Measurements from ENCODE around the gene PLCE1.
A peak's percentile ranks its signal among the peaks of the same experiment; 100 is the strongest.
"Not testable (repeated sequence)": the region's sequence is repeated elsewhere in the genome, so short reads cannot be mapped to it uniquely, and the experiment has no call there.

Gene PLCE1

DNA sequence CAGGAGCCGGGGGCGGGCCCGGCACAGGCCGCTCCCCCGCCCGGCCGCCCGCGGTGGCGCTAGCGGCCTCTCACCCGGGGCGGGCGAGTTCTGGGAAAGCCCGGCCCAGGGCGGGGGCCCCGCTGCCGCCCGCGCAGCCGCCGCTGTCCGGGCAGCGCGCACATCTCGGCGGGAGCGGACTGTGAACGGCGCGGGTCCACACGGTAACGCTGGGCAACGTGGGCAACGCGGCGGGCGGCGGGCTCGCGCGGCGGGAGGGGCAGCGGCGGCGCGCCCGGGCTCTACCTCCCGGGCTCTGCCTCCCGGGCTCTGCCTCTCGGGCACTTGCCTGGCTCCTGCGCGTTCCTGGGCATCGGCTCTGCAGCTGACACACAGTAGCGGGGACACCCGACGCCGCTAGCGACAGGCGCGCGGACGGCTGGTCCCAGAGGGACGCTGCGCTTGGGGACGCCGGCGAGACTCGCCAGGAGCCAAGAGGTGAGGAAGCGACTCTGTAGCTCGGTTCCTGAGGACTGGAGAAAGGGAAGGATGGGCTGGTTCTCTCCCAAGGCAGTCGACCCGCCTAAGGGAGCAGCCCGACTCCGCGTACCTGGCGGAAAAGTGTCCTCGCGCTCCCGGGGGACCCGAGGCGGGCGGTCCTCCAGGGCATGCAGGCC lies at the start of gene PLCE1:
Gene PLCE1, plus strand, starts transcription at position 150 of the 656 bp plus-strand sequence. CDS start 37,116 bp downstream, outside the sequence.
- Histone ChIP-seq H3K9ac (ENCODE audit: low read length) (no peak within 1 kb of the TSS), H3K36me3 (ENCODE audit: control insufficient read depth, low read depth, low read length) (no peaks in the 10 kb centered on the region), H3K27me3 (ENCODE audit: control insufficient read depth, insufficient read depth, low read length) (peaks cover 82% of the 10 kb centered on the region), H3K4me3 (ENCODE audit: low read length) (peak within 1 kb of the TSS; percentile 64), H3K4me1 (ENCODE audit: control insufficient read depth, low read depth, low read length) (no peaks in the 10 kb centered on the region), H3K27ac (ENCODE audit: low read length) (no peak within 1 kb of the TSS), H3K9me3 (ENCODE audit: control insufficient read depth, low read depth, low read length) (no peaks in the 10 kb centered on the region)

DNA sequence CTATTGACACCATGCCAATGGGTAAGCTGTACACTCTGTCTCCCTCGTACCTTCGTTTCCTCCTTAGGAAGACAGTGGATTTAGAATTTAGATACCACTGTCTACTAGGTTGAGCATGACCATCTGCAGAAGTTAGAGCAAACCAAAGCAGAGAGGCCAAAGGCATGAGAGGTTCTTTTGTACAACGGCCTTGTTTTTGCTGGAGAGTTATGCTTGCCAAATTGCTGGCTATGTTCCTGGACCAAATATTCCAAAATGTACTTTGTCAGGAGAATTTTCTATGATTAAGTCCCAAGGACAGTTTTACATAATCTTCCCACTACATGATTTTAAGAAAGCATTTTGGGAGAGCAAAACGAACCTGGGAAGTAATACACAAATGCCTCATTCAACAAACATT lies 47.9 kb upstream of the PLCE1 start:
- Histone ChIP-seq H3K9ac (ENCODE audit: low read length) (no peak overlapping the region), H3K27ac (ENCODE audit: low read length) (no peak overlapping the region), H3K4me1 (ENCODE audit: control insufficient read depth, low read depth, low read length) (no peaks in the 10 kb centered on the region)

DNA sequence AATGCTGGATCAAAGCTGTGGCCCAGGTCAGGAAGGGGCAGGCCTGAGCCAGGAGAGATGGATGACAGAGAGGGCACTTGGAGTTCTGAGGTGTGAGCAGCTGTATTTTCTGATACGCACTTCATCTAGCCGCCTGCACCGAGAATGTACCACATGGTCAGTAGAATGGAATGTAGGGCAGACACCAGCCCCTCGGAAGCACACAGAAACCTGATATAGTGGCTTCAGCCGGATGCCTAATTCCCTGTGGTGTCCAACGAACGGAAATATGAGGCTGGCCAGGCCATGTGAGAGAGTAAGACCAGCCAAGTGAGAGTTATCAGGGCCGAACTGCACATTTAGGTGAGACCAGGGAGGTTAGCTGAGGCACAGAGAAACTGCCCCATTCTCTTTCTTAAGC lies 46.7 kb upstream of the PLCE1 start:
- Histone ChIP-seq H3K4me1 (ENCODE audit: control insufficient read depth, low read depth, low read length) (no peaks in the 10 kb centered on the region), H3K36me3 (ENCODE audit: control insufficient read depth, low read depth, low read length) (no peaks in the 10 kb centered on the region), H3K9ac (ENCODE audit: low read length) (no peak overlapping the region), H3K9me3 (ENCODE audit: control insufficient read depth, low read depth, low read length) (no peaks in the 10 kb centered on the region), H3K27me3 (ENCODE audit: control insufficient read depth, insufficient read depth, low read length) (no peaks in the 10 kb centered on the region), H3K27ac (ENCODE audit: low read length) (no peak overlapping the region), H3K4me3 (ENCODE audit: low read length) (no peak overlapping the region)

More for the DNA sequence above, 47.9 kb upstream of the PLCE1 start:
- Histone ChIP-seq H3K36me3 (ENCODE audit: control insufficient read depth, low read depth, low read length) (no peaks in the 10 kb centered on the region), H3K4me3 (ENCODE audit: low read length) (no peak overlapping the region), H3K9me3 (ENCODE audit: control insufficient read depth, low read depth, low read length) (no peaks in the 10 kb centered on the region), H3K27me3 (ENCODE audit: control insufficient read depth, insufficient read depth, low read length) (no peaks in the 10 kb centered on the region)

DNA sequence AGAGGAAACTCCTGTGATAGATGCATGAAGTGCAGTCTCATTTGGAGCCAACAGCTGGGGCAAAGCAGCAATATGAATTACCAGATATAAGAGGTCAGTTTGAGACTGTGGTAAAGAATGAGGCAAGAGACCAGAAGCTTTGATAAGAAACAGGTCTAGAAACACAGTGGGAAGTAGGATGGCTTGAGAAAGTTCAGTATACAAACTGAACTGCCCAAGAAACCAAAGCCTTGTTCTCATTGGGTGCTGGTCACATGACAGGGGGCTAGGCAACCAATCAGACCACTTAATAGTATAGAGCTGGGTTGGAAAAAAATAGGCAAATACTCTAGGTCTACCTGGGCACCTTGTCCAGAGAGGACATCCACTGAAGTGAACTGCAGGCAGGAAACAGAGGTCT lies 46.2 kb upstream of the PLCE1 start:
- Histone ChIP-seq H3K27me3 (ENCODE audit: control insufficient read depth, insufficient read depth, low read length) (no peaks in the 10 kb centered on the region), H3K9ac (ENCODE audit: low read length) (no peak overlapping the region), H3K4me1 (ENCODE audit: control insufficient read depth, low read depth, low read length) (no peaks in the 10 kb centered on the region), H3K36me3 (ENCODE audit: control insufficient read depth, low read depth, low read length) (no peaks in the 10 kb centered on the region), H3K4me3 (ENCODE audit: low read length) (no peak overlapping the region), H3K9me3 (ENCODE audit: control insufficient read depth, low read depth, low read length) (no peaks in the 10 kb centered on the region), H3K27ac (ENCODE audit: low read length) (no peak overlapping the region)

DNA sequence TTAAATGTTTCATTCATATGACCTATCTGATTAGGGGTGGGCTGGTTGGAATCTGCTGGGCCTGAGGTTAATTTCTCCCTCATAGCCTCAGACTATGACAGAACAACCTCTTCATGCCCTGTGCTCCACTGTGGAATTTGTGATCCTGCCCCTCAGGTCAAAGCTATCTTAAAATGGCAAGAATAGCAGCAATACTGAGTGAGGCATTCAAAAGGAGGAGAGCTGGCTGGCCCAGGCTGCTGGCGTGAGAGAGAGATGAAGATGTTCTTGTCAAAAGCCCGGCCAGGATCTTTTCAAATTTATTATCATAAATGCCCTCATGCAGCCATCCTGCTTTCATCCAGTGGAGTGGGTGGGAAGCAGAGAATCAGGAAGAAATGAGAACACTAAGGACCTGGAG lies 41.8 kb upstream of the PLCE1 start:
- H3K4me1 ChIP-seq (ENCODE audit: control insufficient read depth, low read depth, low read length): no peaks in the 10 kb centered on the region

DNA sequence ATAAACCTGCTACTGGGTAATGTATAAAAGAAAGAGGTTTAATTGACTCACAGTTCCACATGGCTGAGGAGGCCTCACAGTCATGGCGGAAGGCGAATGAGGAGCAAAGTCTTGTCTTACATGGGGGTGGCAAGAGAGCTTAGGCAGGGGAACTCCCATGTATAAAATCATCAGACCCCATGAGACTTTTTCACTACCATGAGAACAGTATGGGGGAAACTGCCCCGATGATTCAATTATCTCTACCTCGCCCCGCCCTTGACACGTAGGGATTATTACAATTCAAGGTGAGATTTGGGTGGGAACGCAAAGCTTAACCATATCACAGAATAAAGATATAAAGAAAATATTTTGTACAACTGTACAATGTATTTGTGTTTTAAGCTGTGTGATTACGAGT lies 39.4 kb upstream of the PLCE1 start:
- H3K27ac ChIP-seq (ENCODE audit: low read length): no peak overlapping the region
- H3K9ac ChIP-seq (ENCODE audit: low read length): no peak overlapping the region
- no peak overlapping the region for H3K4me3 ChIP-seq (ENCODE audit: low read length)
- no peaks in the 10 kb centered on the region for H3K27me3 ChIP-seq (ENCODE audit: control insufficient read depth, insufficient read depth, low read length)
- no peaks in the 10 kb centered on the region for H3K36me3 ChIP-seq (ENCODE audit: control insufficient read depth, low read depth, low read length)
- H3K4me1 ChIP-seq (ENCODE audit: control insufficient read depth, low read depth, low read length): no peaks in the 10 kb centered on the region
- H3K9me3 ChIP-seq (ENCODE audit: control insufficient read depth, low read depth, low read length): no peaks in the 10 kb centered on the region

More for the DNA sequence above, 41.8 kb upstream of the PLCE1 start:
- H3K27me3 ChIP-seq (ENCODE audit: control insufficient read depth, insufficient read depth, low read length): no peaks in the 10 kb centered on the region
- H3K27ac ChIP-seq (ENCODE audit: low read length): no peak overlapping the region
- H3K9ac ChIP-seq (ENCODE audit: low read length): no peak overlapping the region
- no peak overlapping the region for H3K4me3 ChIP-seq (ENCODE audit: low read length)
- H3K36me3 ChIP-seq (ENCODE audit: control insufficient read depth, low read depth, low read length): no peaks in the 10 kb centered on the region
- no peaks in the 10 kb centered on the region for H3K9me3 ChIP-seq (ENCODE audit: control insufficient read depth, low read depth, low read length)

DNA sequence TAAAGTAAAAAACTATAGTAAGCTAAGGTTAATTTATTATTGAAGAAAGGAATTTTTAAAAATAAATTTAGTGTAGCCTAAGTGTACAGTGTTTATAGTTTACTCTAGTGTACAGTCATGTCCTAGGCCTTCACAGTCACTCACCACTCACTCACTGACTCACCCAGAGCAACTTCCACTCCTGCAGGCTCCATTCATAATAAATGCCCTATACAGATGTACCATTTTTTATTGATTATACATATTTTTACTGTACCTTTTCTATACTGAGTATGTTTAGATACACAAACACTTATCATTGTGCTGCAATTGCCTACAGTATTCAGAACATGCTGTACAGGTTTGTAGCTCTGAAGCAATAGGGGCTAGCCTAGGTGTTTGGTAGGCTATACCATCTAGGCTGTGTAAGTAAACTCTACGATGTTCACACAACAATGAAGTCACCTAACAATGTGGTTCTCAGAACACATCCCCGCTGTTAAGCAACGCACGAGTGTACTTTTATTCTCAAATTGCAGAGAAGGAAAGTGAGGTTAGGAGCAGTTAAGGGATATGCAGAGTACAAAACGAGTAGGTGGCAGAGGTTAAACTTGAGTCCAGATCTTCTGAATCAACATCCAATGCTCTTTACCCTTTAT lies 38.9 kb upstream of the PLCE1 start:
- Histone ChIP-seq H3K27ac (ENCODE audit: low read length) (no peak overlapping the region), H3K4me1 (ENCODE audit: control insufficient read depth, low read depth, low read length) (no peaks in the 10 kb centered on the region), H3K9ac (ENCODE audit: low read length) (no peak overlapping the region), H3K4me3 (ENCODE audit: low read length) (no peak overlapping the region), H3K27me3 (ENCODE audit: control insufficient read depth, insufficient read depth, low read length) (no peaks in the 10 kb centered on the region), H3K9me3 (ENCODE audit: control insufficient read depth, low read depth, low read length) (no peaks in the 10 kb centered on the region), H3K36me3 (ENCODE audit: control insufficient read depth, low read depth, low read length) (no peaks in the 10 kb centered on the region)

DNA sequence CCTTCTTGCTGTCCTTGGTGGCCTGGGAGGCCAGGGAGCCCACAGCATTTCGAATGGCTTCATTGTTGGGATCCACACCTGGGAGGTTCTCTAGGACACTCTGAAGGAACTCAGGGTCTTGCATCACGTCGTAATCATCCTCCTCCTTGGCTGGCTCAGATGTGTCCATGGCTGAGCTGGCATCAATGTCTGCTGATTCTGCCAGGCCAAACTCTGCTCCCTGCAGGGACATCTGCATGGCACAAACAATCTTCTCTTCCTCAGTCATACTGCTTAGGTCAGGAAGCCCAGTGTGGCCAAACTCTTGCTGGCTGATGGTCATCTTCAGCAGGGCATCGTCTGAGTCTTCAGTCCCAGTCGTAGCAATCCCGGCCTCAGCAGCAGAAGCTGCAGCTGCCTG lies 34.9 kb upstream of the PLCE1 start:
- Histone ChIP-seq H3K9ac (ENCODE audit: low read length) (no peak overlapping the region), H3K36me3 (ENCODE audit: control insufficient read depth, low read depth, low read length) (no peaks in the 10 kb centered on the region), H3K4me3 (ENCODE audit: low read length) (no peak overlapping the region), H3K27ac (ENCODE audit: low read length) (no peak overlapping the region), H3K9me3 (ENCODE audit: control insufficient read depth, low read depth, low read length) (no peaks in the 10 kb centered on the region), H3K4me1 (ENCODE audit: control insufficient read depth, low read depth, low read length) (no peaks in the 10 kb centered on the region), H3K27me3 (ENCODE audit: control insufficient read depth, insufficient read depth, low read length) (no peaks in the 10 kb centered on the region)

DNA sequence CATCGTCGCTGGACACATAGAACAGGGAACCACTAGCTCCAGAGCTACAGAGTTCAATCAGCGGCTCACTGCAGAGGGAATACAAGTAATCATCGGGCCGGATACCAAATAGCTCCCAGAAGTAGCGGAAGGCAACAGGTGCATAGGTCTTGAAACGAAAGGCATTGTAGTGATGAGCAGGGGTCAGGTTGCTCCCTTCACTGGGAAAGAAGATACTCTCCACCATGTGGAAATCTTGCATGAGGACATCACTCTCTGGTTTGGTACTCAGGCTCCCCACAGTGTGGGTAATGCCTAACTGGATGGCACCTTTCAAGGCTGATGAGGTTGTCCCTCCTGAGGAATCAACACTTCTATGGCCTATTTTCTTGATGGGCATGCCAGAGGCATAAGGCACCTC lies 32.7 kb upstream of the PLCE1 start:
- not testable (repeated sequence) for H3K27me3 ChIP-seq (ENCODE audit: control insufficient read depth, insufficient read depth, low read length); H3K27ac ChIP-seq (ENCODE audit: low read length); H3K9ac ChIP-seq (ENCODE audit: low read length); H3K4me3 ChIP-seq (ENCODE audit: low read length); H3K36me3 ChIP-seq (ENCODE audit: control insufficient read depth, low read depth, low read length); H3K9me3 ChIP-seq (ENCODE audit: control insufficient read depth, low read depth, low read length); H3K4me1 ChIP-seq (ENCODE audit: control insufficient read depth, low read depth, low read length)

DNA sequence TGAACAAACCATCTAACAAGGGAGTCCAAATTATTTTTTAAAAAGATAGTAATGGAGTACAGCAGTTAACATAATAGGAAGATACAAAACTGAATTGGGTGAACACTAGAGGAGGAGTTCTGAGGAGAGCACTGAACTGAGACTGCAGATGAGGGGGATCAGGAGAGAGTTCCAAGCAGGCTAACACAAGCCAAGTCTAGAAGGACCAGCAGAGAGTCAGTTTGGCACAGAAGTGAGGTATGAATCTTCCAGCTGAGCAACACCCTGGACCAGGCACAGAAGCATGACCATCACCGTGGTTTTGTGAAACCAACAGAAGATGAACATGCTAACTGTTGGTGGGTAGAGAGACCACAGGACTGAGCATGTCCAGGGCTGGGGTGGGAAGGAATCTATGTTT lies 30.8 kb upstream of the PLCE1 start:
- Histone ChIP-seq H3K27me3 (ENCODE audit: control insufficient read depth, insufficient read depth, low read length) (no peaks in the 10 kb centered on the region), H3K9me3 (ENCODE audit: control insufficient read depth, low read depth, low read length) (no peaks in the 10 kb centered on the region), H3K4me1 (ENCODE audit: control insufficient read depth, low read depth, low read length) (no peaks in the 10 kb centered on the region), H3K9ac (ENCODE audit: low read length) (no peak overlapping the region), H3K36me3 (ENCODE audit: control insufficient read depth, low read depth, low read length) (no peaks in the 10 kb centered on the region), H3K27ac (ENCODE audit: low read length) (no peak overlapping the region), H3K4me3 (ENCODE audit: low read length) (no peak overlapping the region)

DNA sequence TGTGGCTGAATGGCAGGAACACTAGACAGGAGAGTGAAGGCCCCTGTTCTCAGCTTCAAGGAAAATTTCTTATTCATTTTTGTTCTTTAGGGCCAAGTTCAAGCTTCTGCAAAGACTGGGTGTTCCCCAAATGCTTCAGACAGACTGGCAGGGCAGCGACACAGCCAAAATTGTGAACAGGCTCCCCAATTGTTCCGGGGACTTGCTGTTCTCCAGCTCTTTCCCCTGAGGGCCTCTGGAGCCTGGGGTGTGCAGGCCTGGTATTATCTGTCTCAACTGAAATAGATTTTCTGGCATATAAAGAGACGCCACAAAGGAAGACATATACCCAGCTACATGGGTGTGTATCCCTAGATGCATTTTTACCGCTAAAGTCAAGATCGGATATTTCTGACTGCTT lies 30.3 kb upstream of the PLCE1 start:
- Histone ChIP-seq H3K9me3 (ENCODE audit: control insufficient read depth, low read depth, low read length) (no peaks in the 10 kb centered on the region), H3K27me3 (ENCODE audit: control insufficient read depth, insufficient read depth, low read length) (no peaks in the 10 kb centered on the region), H3K4me3 (ENCODE audit: low read length) (no peak overlapping the region), H3K36me3 (ENCODE audit: control insufficient read depth, low read depth, low read length) (no peaks in the 10 kb centered on the region), H3K27ac (ENCODE audit: low read length) (no peak overlapping the region), H3K9ac (ENCODE audit: low read length) (no peak overlapping the region), H3K4me1 (ENCODE audit: control insufficient read depth, low read depth, low read length) (no peaks in the 10 kb centered on the region)

DNA sequence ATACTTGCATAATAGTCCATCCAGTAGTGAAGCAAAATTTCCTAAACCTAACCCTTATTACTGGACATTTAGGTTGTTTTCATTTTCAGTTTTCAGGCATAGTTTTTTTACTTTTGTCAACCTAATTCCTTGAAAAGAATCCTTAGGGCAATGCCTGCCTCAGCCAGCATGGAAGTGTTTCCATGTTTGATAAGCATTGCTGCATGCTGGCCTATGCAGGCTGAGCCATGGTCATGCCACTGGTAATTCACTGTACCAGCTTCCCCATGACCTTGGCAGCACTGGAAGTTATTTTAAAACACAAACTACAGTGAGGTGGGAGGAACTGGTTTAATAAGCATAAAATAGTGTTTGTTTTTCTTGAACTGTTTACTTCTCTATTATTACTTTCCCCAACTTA lies 27.8 kb upstream of the PLCE1 start:
- Histone ChIP-seq H3K4me3 (ENCODE audit: low read length) (no peak overlapping the region), H3K36me3 (ENCODE audit: control insufficient read depth, low read depth, low read length) (no peaks in the 10 kb centered on the region), H3K27me3 (ENCODE audit: control insufficient read depth, insufficient read depth, low read length) (no peaks in the 10 kb centered on the region), H3K27ac (ENCODE audit: low read length) (no peak overlapping the region), H3K9ac (ENCODE audit: low read length) (no peak overlapping the region), H3K4me1 (ENCODE audit: control insufficient read depth, low read depth, low read length) (no peaks in the 10 kb centered on the region), H3K9me3 (ENCODE audit: control insufficient read depth, low read depth, low read length) (no peaks in the 10 kb centered on the region)

All from iPS-18a (cell line).